A549 (cell line): ENCODE measurements around the gene LRSAM1. TPM values are rescaled to one million over a fixed set of nuclear protein-coding genes. Genes with fewer than 3 reads are reported as not detected.

Experiments used
- ATAC-seq, 2 experiments: fragments of 200-7000 bp in 1 of 2; fragments of >200 bp in 1 of 2; cut with Nextera tagmentation in 1 of 2; cut with Tn5 transposase in 1 of 2; 3 replicates each; pipeline versions ENCODE4 v1.8.0 to v1.9.1; 2018 to 2020; ENCODE audit warnings: mild to moderate bottlenecking in 1 of 2, moderate library complexity in 1 of 2
- CTCF ChIA-PET: fragments of 300-600 bp; sonication (Branson Sonifier 250); formaldehyde crosslinking; extraction: SDS; loops from one replicate; lab custom pipeline; 2021; ENCODE audit warnings: antibody characterized with exemption, inconsistent platforms; lab: Yijun Ruan, JAX
- POLR2A ChIA-PET: fragments of 350-600 bp; formaldehyde crosslinking; extraction: SDS; loops from one replicate; lab custom pipeline; 2021; ENCODE audit warnings: antibody characterized with exemption, inconsistent platforms; lab: Yijun Ruan, JAX
- DNase-seq, 2 experiments: peaks; one replicate each; pipeline versions ENCODE4 v3.0.0 to v3.0.0-alpha.2; 2011 to 2016; ENCODE audit warnings: low read depth in 1 of 2, low spot score in 1 of 2
- FAIRE-seq: peaks from 2 replicates; lab custom pipeline; 2011; peaks lifted over from hg19 to GRCh38; lab: Jason Lieb, UNC
- H3K27ac ChIP-seq, 2 experiments: fragments of >200 bp; sonication (Bioruptor Twin); formaldehyde crosslinking; 3 replicates each; pipeline ENCODE4 v1.5.1; 2016 to 2017
- H3K4me1 ChIP-seq: fragments of >200 bp; sonication (Bioruptor Twin); formaldehyde crosslinking; 3 replicates; pipeline ENCODE4 v1.6.1; 2016
- H3K4me2 ChIP-seq: fragments of >200 bp; sonication (Bioruptor Twin); formaldehyde crosslinking; 3 replicates; pipeline ENCODE4 v1.6.1; 2016
- H3K4me3 ChIP-seq: fragments of >200 bp; sonication (Bioruptor Twin); formaldehyde crosslinking; 3 replicates; pipeline ENCODE4 v1.5.1; 2016
- H3K9me3 ChIP-seq: fragments of >200 bp; sonication (Bioruptor Twin); formaldehyde crosslinking; 3 replicates; pipeline ENCODE4 v1.6.1; 2016
- BHLHE40 ChIP-seq: IDR thresholded peaks from 2 replicates; pipeline ENCODE4 v1.6.1; 2012; ENCODE audit warnings: low read depth, low read length, inconsistent platforms
- CBX8 ChIP-seq: fragments of 200-600 bp; sonication (generic); IDR thresholded peaks from 2 replicates; pipeline ENCODE4 v1.6.1; 2016
- CHD2 ChIP-seq: fragments of 150-350 bp; IDR thresholded peaks from 2 replicates; pipeline ENCODE4 v1.6.1; 2014; ENCODE audit warnings: low read length; ENCODE audit not compliant: partially characterized antibody
- CHD4 ChIP-seq: fragments of 200-600 bp; sonication (generic); IDR thresholded peaks from 2 replicates; pipeline ENCODE4 v1.6.1; 2016; ENCODE audit warnings: antibody characterized with exemption, mild to moderate bottlenecking, borderline replicate concordance
- EHF ChIP-seq: fragments of 250-450 bp; sonication (Bioruptor Pico); IDR thresholded peaks from 2 replicates; pipeline ENCODE4 v1.5.0; 2020; ENCODE audit warnings: mild to moderate bottlenecking
- EHMT2 ChIP-seq: fragments of 200-600 bp; sonication (generic); IDR thresholded peaks from 2 replicates; pipeline ENCODE4 v1.6.1; 2016; ENCODE audit warnings: antibody characterized with exemption, low read depth, mild to moderate bottlenecking, moderate library complexity
- ESRRA ChIP-seq: fragments of 150-350 bp; IDR thresholded peaks from 2 replicates; pipeline ENCODE4 v1.6.1; 2014; ENCODE audit warnings: mild to moderate bottlenecking, low read length, borderline replicate concordance
- FOSL2 ChIP-seq, 2 experiments: fragments of 450-650 bp in 1 of 2; fragments of >200 bp in 1 of 2; sonication (Bioruptor Twin) in 1 of 2; formaldehyde crosslinking; IDR thresholded peaks; 2 replicates each; pipeline versions ENCODE4 v1.5.0 to v1.6.1; 2016 to 2020; ENCODE audit warnings: mild to moderate bottlenecking in 1 of 2, moderate library complexity in 1 of 2
- FOXS1 ChIP-seq: fragments of 250-450 bp; sonication (Bioruptor Pico); IDR thresholded peaks from 2 replicates; pipeline ENCODE4 v1.5.0; 2020; ENCODE audit warnings: mild to moderate bottlenecking, moderate library complexity
- HOXA7 ChIP-seq: fragments of 250-450 bp; sonication (Bioruptor Pico); IDR thresholded peaks from 2 replicates; pipeline ENCODE4 v1.5.0; 2020; ENCODE audit warnings: mild to moderate bottlenecking, moderate library complexity
- JUN ChIP-seq, 2 experiments: fragments of >200 bp; sonication (Bioruptor Twin); formaldehyde crosslinking; IDR thresholded peaks; 2 replicates in 1 of 2; 3 replicates in 1 of 2; pipeline ENCODE4 v1.6.1; 2016 to 2017
- KDM1A ChIP-seq: fragments of 200-600 bp; sonication (generic); IDR thresholded peaks from 2 replicates; pipeline ENCODE4 v1.6.1; 2016; ENCODE audit warnings: low read depth, mild to moderate bottlenecking
- KDM5A ChIP-seq: fragments of 200-600 bp; sonication (generic); IDR thresholded peaks from 2 replicates; pipeline ENCODE4 v1.6.1; 2016; ENCODE audit warnings: antibody characterized with exemption, mild to moderate bottlenecking
- MAFK ChIP-seq: fragments of 450-650 bp; IDR thresholded peaks from 2 replicates; pipeline ENCODE4 v1.6.1; 2014; ENCODE audit not compliant: partially characterized antibody
- MAZ ChIP-seq: fragments of 150-350 bp; IDR thresholded peaks from 2 replicates; pipeline ENCODE4 v1.6.1; 2014; ENCODE audit warnings: antibody characterized with exemption, low read depth, low read length, borderline replicate concordance
- MYC ChIP-seq: IDR thresholded peaks from 2 replicates; pipeline ENCODE4 v1.6.1; 2012; ENCODE audit warnings: mild to moderate bottlenecking, inconsistent platforms, low read length, improper control_type of control experiment, borderline replicate concordance
- PHF8 ChIP-seq: fragments of 200-600 bp; sonication (generic); IDR thresholded peaks from 2 replicates; pipeline ENCODE4 v1.6.1; 2016; ENCODE audit warnings: low read depth, mild to moderate bottlenecking, antibody characterized with exemption, moderate library complexity, borderline replicate concordance
- POLR2AphosphoS2 ChIP-seq: conservative IDR thresholded peaks from 2 replicates; pipeline ENCODE4 v1.6.1; 2012; ENCODE audit warnings: low read length, improper control_type of control experiment, inconsistent platforms
- RCOR1 ChIP-seq: fragments of 150-350 bp; IDR thresholded peaks from 2 replicates; pipeline ENCODE4 v1.6.1; 2014; ENCODE audit warnings: antibody characterized with exemption, low read length, low read depth
- SMC3 ChIP-seq: fragments of >200 bp; sonication (Bioruptor Twin); formaldehyde crosslinking; IDR thresholded peaks from 3 replicates; pipeline ENCODE4 v1.6.1; 2018; ENCODE audit warnings: inconsistent platforms
- WGBS: methylation state at CpG from one replicate; pipeline ENCODE4 v1.1.6; 2017; ENCODE audit errors: missing lambda C conversion rate; 5-methylcytosine and 5-hydroxymethylcytosine counted together
- polyA plus RNA-seq, 4 experiments: library from polyadenylated mRNA; depleted of rRNA in 3 of 4; stranded (reverse); fragments of >200 nt; fragmentation: RNase III in 1 of 4; extraction: RNeasy Plus Mini Kit Qiagen cat#74134 plus additional on column Dnase treatment in 1 of 4; gene quantifications; 2 replicates in 3 of 4; 3 replicates in 1 of 4; pipeline ENCODE4 v1.2.3, GENCODE V29; 2011 to 2017
- TF ChIP-seq, protein P1 (sequence below): fragments of 250-450 bp; sonication (Bioruptor Pico); IDR thresholded peaks from 2 replicates; pipeline ENCODE4 v1.5.0; 2020; ENCODE audit warnings: low read depth, mild to moderate bottlenecking, moderate library complexity
- TF ChIP-seq, protein P2 (sequence below): fragments of >200 bp; sonication (Bioruptor Twin); formaldehyde crosslinking; IDR thresholded peaks from 3 replicates; pipeline ENCODE4 v1.6.1; 2016
- TF ChIP-seq, protein P3 (sequence below): fragments of >200 bp; sonication (Bioruptor Twin); formaldehyde crosslinking; IDR thresholded peaks from 2 replicates; pipeline ENCODE4 v1.6.1; 2016

The LRSAM1 gene
- polyA plus RNA-seq, 2 of the 4 experiments (the other 2 are of a cell fraction) = 5.1 to 10.0 TPM

DNA sequence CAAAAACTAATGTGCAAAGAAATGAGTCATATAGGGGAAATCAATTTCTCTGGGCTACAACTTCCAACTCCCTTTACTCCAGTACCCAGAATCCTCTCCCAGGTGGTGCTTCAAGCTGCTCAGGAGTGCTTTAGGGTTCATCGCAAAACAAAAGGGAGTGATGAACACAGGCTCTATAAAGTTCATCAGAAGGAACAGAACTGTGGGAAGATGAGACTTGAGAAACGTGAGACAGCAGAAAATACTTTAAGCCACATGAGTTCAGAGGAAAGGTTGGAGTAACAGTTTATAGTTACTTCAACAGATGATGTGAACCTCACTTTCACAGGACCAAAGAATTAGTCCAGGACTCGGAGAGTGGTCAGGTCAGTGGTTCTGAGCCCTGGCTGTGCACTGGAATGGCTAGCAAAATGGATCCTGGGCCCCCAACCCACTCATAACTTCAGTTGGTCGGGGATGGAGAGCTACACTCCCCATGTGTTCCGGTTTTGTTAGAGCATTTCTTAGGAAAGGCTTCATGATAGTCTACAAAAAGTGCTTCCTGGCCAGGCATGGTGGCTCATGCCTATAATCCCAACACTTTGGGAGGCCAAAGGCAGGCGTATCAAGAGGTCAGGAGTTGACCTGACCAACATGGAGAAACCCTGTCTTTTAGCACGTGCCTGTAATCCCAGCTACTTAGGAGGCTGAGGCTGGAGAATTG, 4.4 kb upstream of the LRSAM1 start:
- Histone ChIP-seq H3K4me3 (no peak overlapping the region), H3K4me1 (peaks cover 7% of the 10 kb centered on the region; the same call in 2 of the 3 replicates), H3K4me2 (no peak overlapping the region), H3K27ac (peak overlapping the region in 1 of 2 experiments; percentile 15; a peak in 1 of 6 replicates), H3K9me3 (peaks cover 67% of the 10 kb centered on the region)
- ATAC-seq (no peak), DNase-seq (peak in 1 of 2 experiments; percentile 28), FAIRE-seq (no peak)
- POLR2A ChIA-PET = interaction anchor here (0.7 kb wide), 1 partner anchor 220 kb away, joined by 3 read pairs; no protein-coding TSS in a partner anchor
- TF ChIP-seq JUN (IDR thresholded peaks at IDR 0.05) (peak in 1 of 2 experiments; percentile 42; a peak in 2 of 5 replicates), FOXS1 (CRISPR knock-in tag) (no peak), FOSL2 (IDR thresholded peaks at IDR 0.05) (no peak), FOSL2 (CRISPR knock-in tag; IDR thresholded peaks at IDR 0.05) (peak; percentile 19; the same call in 1 of the 2 replicates)
- WGBS = 87% methylated on average over 7 of the region's 7 CpGs
- CTCF ChIA-PET = no interaction called here

DNA sequence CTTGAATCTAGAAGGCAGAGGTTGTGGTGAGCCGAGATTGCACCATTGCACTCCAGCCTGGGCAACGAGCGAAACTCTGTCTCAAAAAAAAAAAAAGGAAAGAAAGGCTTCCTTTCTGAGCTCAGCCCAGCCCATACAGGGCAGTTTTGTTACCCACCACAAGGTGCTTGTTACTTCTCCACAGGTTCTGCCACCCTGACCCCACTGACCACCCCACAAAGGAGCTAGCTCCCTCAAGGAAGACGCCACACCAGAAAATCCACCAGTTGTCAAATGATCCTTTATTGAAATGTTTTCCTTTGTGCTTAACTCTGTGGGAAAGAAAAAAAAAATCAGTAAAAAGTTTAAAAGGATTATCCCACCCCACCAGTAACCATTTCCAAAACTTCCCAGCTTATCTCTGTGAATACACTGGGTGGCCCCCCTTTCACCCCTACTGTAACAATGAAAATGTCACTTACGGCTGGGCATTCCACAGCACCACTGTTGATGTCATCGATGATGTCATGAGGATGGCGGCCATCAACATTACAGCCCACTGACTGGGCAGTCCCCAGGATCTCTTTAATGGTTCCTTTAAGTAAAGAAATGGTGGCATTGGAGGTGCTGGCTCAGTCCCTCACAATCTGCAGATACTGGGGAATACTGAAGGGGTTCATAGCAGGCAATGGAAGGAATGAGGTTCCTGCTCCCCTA, 3.7 kb upstream of the LRSAM1 start:
- WGBS = 78% methylated on average over 7 of the region's 7 CpGs
- TF ChIP-seq POLR2AphosphoS2 = peak; percentile 62; the same call in 1 of the 2 replicates
- TF ChIP-seq MAFK = no peak
- no peak for TF ChIP-seq FOSL2 (IDR thresholded peaks at IDR 0.05)
- TF ChIP-seq FOSL2 (CRISPR knock-in tag; IDR thresholded peaks at IDR 0.05) = peak; percentile 29
- Histone ChIP-seq H3K27ac (no peak overlapping the region), H3K4me3 (peak overlapping the region; percentile 98; the same call in 2 of the 3 replicates), H3K4me1 (peaks cover 11% of the 10 kb centered on the region), H3K9me3 (peaks cover 65% of the 10 kb centered on the region), H3K4me2 (peak overlapping the region; percentile 95; the same call in 2 of the 3 replicates)
- FAIRE-seq = no peak
- ChIA-PET CTCF (interaction anchor here (0.6 kb wide), 1 partner anchor 374 kb away, joined by 3 read pairs; no protein-coding TSS in a partner anchor), POLR2A (interaction anchor here (0.6 to 0.7 kb wide), 2 partner anchors 221 to 764 kb away, joined by 3 read pairs; no protein-coding TSS in a partner anchor)
- ATAC-seq = no peak
- DNase-seq = peak in 1 of 2 experiments; percentile 19

DNA sequence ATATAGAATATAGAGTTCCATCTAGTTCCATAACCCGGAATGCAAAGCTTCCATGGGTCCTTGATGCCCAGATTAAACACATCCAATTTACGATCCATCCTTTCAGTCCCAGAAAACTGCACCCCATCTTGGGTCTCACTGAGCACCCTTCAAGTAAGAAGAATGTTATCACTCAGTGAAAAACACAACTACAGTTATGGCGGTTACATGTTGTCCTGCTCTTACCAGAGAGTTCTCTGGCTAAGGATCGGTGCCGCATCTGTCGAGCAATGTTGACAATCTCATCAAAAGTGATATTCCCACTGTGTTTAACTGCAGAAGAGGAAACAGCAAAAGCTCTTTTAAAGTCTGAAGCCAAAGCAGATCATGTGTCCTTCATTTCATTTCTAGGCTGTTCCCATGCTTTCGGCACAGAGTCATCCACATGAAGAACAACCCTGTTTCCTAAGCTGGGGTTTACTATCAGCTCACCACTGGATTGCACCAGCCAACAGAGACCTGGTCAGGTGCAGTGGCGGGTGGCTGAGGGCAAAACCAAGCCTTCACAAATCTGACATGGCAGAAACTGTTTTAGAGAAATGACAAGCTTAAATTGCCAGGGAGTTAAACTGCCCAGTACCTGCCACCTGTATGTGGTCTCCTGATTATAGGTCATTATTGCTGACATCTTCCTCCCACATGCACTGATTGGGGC, 3.1 kb upstream of the LRSAM1 start:
- POLR2A ChIA-PET = no interaction called here
- peak overlapping the region; percentile 98 for H3K4me3 ChIP-seq

DNA sequence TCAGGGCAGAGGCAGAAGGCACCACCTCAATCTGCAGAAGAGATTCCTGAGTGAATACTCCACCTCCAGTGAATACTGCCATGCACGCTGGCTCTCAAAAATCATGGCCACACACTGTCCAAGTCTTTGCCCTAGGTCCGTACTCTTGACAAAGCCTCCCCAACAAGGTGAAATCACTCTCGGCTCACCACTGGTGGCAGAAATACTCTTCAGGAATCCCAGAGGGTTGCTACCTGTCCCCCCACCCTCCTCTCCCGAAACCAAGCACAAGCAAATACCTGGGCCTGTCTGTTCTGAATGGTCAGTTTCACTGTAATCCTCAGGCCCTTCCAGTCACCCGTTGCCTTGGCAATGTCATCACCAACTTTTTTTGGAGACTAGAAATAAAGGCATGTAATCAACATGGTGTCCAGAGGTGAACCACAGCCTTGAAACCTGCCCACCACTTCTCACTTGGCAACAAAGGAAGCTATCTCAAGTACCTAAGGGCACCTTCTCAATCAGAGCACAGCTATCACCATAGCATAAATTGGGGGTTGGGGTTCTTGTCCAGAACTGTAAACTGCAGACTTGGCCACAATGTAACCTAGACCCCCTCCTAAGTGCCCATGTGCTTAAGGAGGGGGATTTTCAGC, 1.9 kb upstream of the LRSAM1 start:
- POLR2A ChIA-PET = interaction anchor here (2.2 to 3.3 kb wide), 3 partner anchors 25 to 224 kb away, joined by 7 to 25 read pairs (median 23); partner anchors contain the start of genes SLC2A8 and ZNF79

More for the DNA sequence above, 3.1 kb upstream of the LRSAM1 start:
- WGBS = 90% methylated on average over 8 of the region's 8 CpGs
- DNase-seq = no peak
- peak overlapping the region in 1 of 2 experiments; percentile 99; a peak in 2 of 6 replicates for H3K27ac ChIP-seq
- H3K4me2 ChIP-seq = peak overlapping the region; percentile 95
- TF ChIP-seq SMC3 (no peak), CHD2 (no peak), HOXA7 (CRISPR knock-in tag) (no peak; the same call in 1 of the 2 replicates), ESRRA (no peak), CBX8 (no peak), MYC (no peak), MAFK (no peak), CHD4 (no peak), KDM1A (no peak), MAZ (no peak), BHLHE40 (no peak)
- TF ChIP-seq, protein P1, sequence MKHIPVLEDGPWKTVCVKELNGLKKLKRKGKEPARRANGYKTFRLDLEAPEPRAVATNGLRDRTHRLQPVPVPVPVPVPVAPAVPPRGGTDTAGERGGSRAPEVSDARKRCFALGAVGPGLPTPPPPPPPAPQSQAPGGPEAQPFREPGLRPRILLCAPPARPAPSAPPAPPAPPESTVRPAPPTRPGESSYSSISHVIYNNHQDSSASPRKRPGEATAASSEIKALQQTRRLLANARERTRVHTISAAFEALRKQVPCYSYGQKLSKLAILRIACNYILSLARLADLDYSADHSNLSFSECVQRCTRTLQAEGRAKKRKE (CRISPR knock-in tag) = no peak
- no peak for ATAC-seq
- CTCF ChIA-PET = interaction anchor here (0.6 kb wide), 2 partner anchors 157 to 375 kb away, joined by 3 to 4 read pairs; no protein-coding TSS in a partner anchor
- no peak for FAIRE-seq
- H3K9me3 ChIP-seq = peaks cover 58% of the 10 kb centered on the region
- peaks cover 17% of the 10 kb centered on the region for H3K4me1 ChIP-seq

More for the DNA sequence above, 1.9 kb upstream of the LRSAM1 start:
- ATAC-seq (no peak), DNase-seq (no peak), FAIRE-seq (no peak)
- Histone ChIP-seq H3K4me3 (peak overlapping the region; percentile 98), H3K27ac (peak overlapping the region; percentile 96 to 99), H3K4me1 (peaks cover 17% of the 10 kb centered on the region), H3K9me3 (peaks cover 48% of the 10 kb centered on the region), H3K4me2 (peak overlapping the region; percentile 95)
- CTCF ChIA-PET = no interaction called here
- WGBS = 52% methylated on average over 5 of the region's 5 CpGs
- TF ChIP-seq HOXA7 (CRISPR knock-in tag) (no peak), EHMT2 (no peak), EHF (CRISPR knock-in tag) (no peak), RCOR1 (no peak), KDM5A (no peak), BHLHE40 (no peak), PHF8 (no peak)
- TF ChIP-seq, protein P2, sequence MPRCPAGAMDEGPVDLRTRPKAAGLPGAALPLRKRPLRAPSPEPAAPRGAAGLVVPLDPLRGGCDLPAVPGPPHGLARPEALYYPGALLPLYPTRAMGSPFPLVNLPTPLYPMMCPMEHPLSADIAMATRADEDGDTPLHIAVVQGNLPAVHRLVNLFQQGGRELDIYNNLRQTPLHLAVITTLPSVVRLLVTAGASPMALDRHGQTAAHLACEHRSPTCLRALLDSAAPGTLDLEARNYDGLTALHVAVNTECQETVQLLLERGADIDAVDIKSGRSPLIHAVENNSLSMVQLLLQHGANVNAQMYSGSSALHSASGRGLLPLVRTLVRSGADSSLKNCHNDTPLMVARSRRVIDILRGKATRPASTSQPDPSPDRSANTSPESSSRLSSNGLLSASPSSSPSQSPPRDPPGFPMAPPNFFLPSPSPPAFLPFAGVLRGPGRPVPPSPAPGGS = no peak; the same call in 2 of the 3 replicates
- TF ChIP-seq, protein P3, sequence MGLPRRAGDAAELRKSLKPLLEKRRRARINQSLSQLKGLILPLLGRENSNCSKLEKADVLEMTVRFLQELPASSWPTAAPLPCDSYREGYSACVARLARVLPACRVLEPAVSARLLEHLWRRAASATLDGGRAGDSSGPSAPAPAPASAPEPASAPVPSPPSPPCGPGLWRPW = no peak
